Measurements from ENCODE around the gene GPR152.

GPR152 gene

DNA sequence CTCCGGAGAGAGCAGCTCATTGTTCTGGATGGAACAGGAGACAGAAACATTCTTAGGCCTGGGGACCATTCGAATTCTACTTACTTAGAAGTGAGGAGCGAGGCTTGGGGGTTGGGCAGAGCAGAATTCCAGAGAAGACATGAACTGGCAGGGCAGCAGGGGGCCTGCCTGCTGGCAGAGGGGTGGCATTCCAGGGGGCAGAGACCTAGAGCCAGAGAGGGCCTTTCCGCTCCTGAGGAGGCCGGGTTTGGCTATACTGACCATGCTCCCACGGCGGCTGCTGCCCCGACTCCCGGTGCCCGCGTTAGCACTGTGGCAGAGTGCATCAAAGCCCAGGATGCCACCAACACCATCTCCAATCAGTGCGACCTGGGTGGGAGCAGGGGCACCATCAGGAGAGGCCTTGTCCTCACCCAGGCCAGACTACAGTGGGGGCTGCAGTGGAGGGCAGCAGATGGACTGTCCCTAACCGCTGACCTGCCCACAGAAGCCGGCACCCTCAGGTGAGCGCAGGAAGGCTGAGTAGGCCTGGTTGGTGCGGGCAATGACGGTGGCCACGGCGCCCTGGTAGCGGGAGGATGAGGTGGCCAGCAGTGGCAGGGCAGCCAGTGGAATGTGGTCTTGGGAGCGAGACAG, 45.2 kb upstream of the GPR152 start:
- Histone ChIP-seq H3K27ac (ENCODE audit: low read depth, low read length, poor library complexity, severe bottlenecking) (no peak overlapping the region), H3K27me3 (ENCODE audit: insufficient read depth, low read length) (no peaks in the 10 kb centered on the region), H3K4me2 (ENCODE audit: low read length) (no peak overlapping the region), H3K4me3 (ENCODE audit: low read depth, low read length, poor library complexity, severe bottlenecking) (no peak overlapping the region), H2AFZ (ENCODE audit: low read length) (no peak overlapping the region), H3K79me2 (ENCODE audit: insufficient read depth, low read length) (no peaks in the 10 kb centered on the region), H3F3A (ENCODE audit: insufficient read depth, low read length) (no peaks in the 10 kb centered on the region), H4K20me1 (ENCODE audit: insufficient read depth, low read length) (no peaks in the 10 kb centered on the region), H3K4me1 (ENCODE audit: insufficient read depth, low read length, severe bottlenecking) (no peaks in the 10 kb centered on the region), H3K9me3 (ENCODE audit: low read length) (no peaks in the 10 kb centered on the region), H3K36me3 (ENCODE audit: insufficient read depth, low read length) (peaks cover 41% of the 10 kb centered on the region; the same call in 1 of the 2 replicates), H3K9me2 (ENCODE audit: low read depth, low read length) (no peaks in the 10 kb centered on the region), H3K9ac (ENCODE audit: low read length) (no peak overlapping the region)
- no peak for TF ChIP-seq EZH2 (IDR thresholded peaks at IDR 0.05; ENCODE audit: borderline replicate concordance, low read length)
- TF ChIP-seq, protein P1, sequence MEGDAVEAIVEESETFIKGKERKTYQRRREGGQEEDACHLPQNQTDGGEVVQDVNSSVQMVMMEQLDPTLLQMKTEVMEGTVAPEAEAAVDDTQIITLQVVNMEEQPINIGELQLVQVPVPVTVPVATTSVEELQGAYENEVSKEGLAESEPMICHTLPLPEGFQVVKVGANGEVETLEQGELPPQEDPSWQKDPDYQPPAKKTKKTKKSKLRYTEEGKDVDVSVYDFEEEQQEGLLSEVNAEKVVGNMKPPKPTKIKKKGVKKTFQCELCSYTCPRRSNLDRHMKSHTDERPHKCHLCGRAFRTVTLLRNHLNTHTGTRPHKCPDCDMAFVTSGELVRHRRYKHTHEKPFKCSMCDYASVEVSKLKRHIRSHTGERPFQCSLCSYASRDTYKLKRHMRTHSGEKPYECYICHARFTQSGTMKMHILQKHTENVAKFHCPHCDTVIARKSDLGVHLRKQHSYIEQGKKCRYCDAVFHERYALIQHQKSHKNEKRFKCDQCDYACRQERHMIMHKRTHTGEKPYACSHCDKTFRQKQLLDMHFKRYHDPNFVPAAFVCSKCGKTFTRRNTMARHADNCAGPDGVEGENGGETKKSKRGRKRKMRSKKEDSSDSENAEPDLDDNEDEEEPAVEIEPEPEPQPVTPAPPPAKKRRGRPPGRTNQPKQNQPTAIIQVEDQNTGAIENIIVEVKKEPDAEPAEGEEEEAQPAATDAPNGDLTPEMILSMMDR (IDR thresholded peaks at IDR 0.05; ENCODE audit: low read length) = no peak

DNA sequence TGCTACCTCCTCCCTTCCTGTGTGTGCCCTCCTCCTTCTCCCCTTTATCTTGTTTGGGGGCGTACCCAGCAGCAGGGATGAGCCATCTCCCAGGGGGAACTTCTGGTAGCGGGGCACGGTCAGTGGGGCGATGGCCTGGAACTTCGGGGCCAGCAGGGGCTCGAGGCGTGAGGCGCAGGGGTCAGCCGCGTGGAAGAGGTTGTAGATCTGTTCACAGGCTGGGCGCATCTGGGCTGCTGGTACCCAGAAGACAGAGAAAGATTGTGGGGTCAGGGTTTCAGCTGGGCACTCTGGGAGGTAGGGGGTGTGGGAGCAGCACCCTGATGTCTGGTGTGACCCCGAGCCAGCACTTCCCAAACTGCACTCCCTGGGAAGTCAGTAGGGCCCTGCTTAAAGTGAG, 43.6 kb upstream of the GPR152 start:
- Histone ChIP-seq H3K4me1 (ENCODE audit: insufficient read depth, low read length, severe bottlenecking) (no peaks in the 10 kb centered on the region), H3K36me3 (ENCODE audit: insufficient read depth, low read length) (peaks cover 46% of the 10 kb centered on the region; the same call in 1 of the 2 replicates), H4K20me1 (ENCODE audit: insufficient read depth, low read length) (no peaks in the 10 kb centered on the region), H3K4me2 (ENCODE audit: low read length) (no peak overlapping the region), H3K4me3 (ENCODE audit: low read depth, low read length, poor library complexity, severe bottlenecking) (no peak overlapping the region), H3F3A (ENCODE audit: insufficient read depth, low read length) (no peaks in the 10 kb centered on the region), H3K27ac (ENCODE audit: low read depth, low read length, poor library complexity, severe bottlenecking) (no peak overlapping the region), H3K9me2 (ENCODE audit: low read depth, low read length) (no peaks in the 10 kb centered on the region), H2AFZ (ENCODE audit: low read length) (no peak overlapping the region), H3K79me2 (ENCODE audit: insufficient read depth, low read length) (no peaks in the 10 kb centered on the region), H3K9ac (ENCODE audit: low read length) (no peak overlapping the region), H3K9me3 (ENCODE audit: low read length) (no peaks in the 10 kb centered on the region), H3K27me3 (ENCODE audit: insufficient read depth, low read length) (no peaks in the 10 kb centered on the region)
- TF ChIP-seq EZH2 (IDR thresholded peaks at IDR 0.05; ENCODE audit: borderline replicate concordance, low read length) = no peak
- TF ChIP-seq, protein P1 (IDR thresholded peaks at IDR 0.05; ENCODE audit: low read length) = no peak

DNA sequence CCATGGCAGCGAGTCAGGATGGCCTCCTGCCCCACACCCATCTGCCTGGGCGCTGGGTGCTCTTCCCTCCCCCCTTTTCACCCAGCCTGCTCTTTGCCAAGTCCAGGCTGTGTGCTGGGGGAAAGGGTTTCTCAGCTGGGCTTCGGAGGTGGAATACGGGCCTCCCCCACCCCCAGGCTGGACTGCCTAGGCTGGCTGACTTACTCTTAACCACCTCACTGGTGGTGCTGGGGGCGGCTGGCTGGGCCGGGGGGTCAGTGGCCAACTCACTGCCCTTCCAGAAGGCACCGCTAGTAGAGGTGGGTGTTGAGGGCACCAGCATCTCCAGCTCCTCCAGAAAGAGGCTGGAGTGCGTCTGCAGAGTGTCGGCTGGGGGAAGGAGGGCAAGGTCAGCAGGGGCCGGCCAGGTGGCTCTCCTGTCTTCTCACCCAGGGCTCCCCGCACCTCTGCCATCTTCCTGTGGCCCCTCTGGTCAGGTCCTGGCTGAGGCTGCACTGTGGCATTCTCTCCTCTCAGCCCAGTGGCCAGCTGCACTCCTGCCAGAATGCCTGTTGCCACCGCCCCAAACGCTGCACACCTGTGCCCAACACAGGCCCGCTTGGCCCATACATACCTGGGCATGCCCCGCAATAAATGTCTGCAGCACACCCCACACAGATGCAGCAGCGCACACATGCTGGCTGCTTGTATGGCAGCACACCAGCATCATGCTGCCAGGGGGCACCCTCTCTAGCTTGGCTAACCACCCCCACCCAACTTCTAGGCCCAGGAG, 42.9 kb upstream of the GPR152 start:
- H3K9ac ChIP-seq (ENCODE audit: low read length) = no peak overlapping the region
- H3K4me2 ChIP-seq (ENCODE audit: low read length) = no peak overlapping the region
- H3K4me1 ChIP-seq (ENCODE audit: insufficient read depth, low read length, severe bottlenecking) = no peaks in the 10 kb centered on the region
- no peak overlapping the region for H3K27ac ChIP-seq (ENCODE audit: low read depth, low read length, poor library complexity, severe bottlenecking)
- no peaks in the 10 kb centered on the region for H3K9me3 ChIP-seq (ENCODE audit: low read length)
- H4K20me1 ChIP-seq (ENCODE audit: insufficient read depth, low read length) = no peaks in the 10 kb centered on the region
- H3K27me3 ChIP-seq (ENCODE audit: insufficient read depth, low read length) = no peaks in the 10 kb centered on the region
- H3K9me2 ChIP-seq (ENCODE audit: low read depth, low read length) = no peaks in the 10 kb centered on the region
- H3K79me2 ChIP-seq (ENCODE audit: insufficient read depth, low read length) = no peaks in the 10 kb centered on the region
- H3K36me3 ChIP-seq (ENCODE audit: insufficient read depth, low read length) = peaks cover 53% of the 10 kb centered on the region; the same call in 1 of the 2 replicates
- TF ChIP-seq, protein P1 (IDR thresholded peaks at IDR 0.05; ENCODE audit: low read length) = no peak
- no peak for TF ChIP-seq EZH2 (IDR thresholded peaks at IDR 0.05; ENCODE audit: borderline replicate concordance, low read length)
- H2AFZ ChIP-seq (ENCODE audit: low read length) = no peak overlapping the region
- no peak overlapping the region for H3K4me3 ChIP-seq (ENCODE audit: low read depth, low read length, poor library complexity, severe bottlenecking)
- H3F3A ChIP-seq (ENCODE audit: insufficient read depth, low read length) = no peaks in the 10 kb centered on the region

Measured in OCI-LY1 (cell line).